Gastroesophageal sphincter (tissue), 4 donors: ENCODE data around the gene CFAP47. TPM values are rescaled to one million over a fixed set of nuclear protein-coding genes. Genes with fewer than 3 reads are reported as not detected.

Experiments
- ATAC-seq: fragments of 150-250 bp; one replicate; pipeline ENCODE4 v1.9.1; 2016; ENCODE audit warnings: mild to moderate bottlenecking, moderate library complexity
- H3K27ac ChIP-seq, 4 donors: fragments of 200-600 bp; sonication (generic) in 3 of 4; 1 replicate in 3 of 4; 2 replicates in 1 of 4; pipeline ENCODE4 v1.5.1; 2016 to 2019
- H3K27me3 ChIP-seq: fragments of 200-600 bp; sonication (generic); one replicate; pipeline ENCODE4 v1.5.1; 2019
- H3K36me3 ChIP-seq, 2 donors: fragments of 200-600 bp; sonication (generic); one replicate each; pipeline ENCODE4 v1.5.1; 2019; ENCODE audit warnings: control low read depth in 1 of 2
- H3K4me1 ChIP-seq, 3 donors: fragments of 200-600 bp; sonication (generic); 1 replicate in 2 of 3; 2 replicates in 1 of 3; pipeline ENCODE4 v1.5.1; 2016 to 2019; ENCODE audit warnings: control low read depth in 2 of 3
- H3K4me3 ChIP-seq, 2 donors: fragments of 200-600 bp; sonication (generic); one replicate each; pipeline ENCODE4 v1.5.1; 2019; ENCODE audit warnings: mild to moderate bottlenecking in 1 of 2, moderate library complexity in 1 of 2
- H3K9me3 ChIP-seq, 3 donors: fragments of 200-600 bp; sonication (generic); one replicate each; pipeline ENCODE4 v1.5.1; 2017 to 2019; ENCODE audit warnings: control low read depth in 2 of 3
- EP300 ChIP-seq: sonication (generic); formaldehyde crosslinking; IDR thresholded peaks from one replicate; pipeline ENCODE4 v1.6.1; 2017; ENCODE audit warnings: antibody characterized with exemption, mild to moderate bottlenecking
- POLR2A ChIP-seq, 2 donors: fragments of 450-650 bp; IDR thresholded peaks; one replicate each; pipeline ENCODE4 v1.6.1; 2017; ENCODE audit warnings: antibody characterized with exemption in 2 of 2, mild to moderate bottlenecking in 2 of 2, moderate library complexity in 1 of 2
- POLR2AphosphoS5 ChIP-seq: sonication (generic); formaldehyde crosslinking; IDR thresholded peaks from one replicate; pipeline ENCODE4 v1.6.1; 2017; ENCODE audit warnings: antibody characterized with exemption
- WGBS, 2 donors: methylation state at CpG; one replicate each; pipeline ENCODE4 v1.1.5; 2018; ENCODE audit warnings: low coverage in 1 of 2; 5-methylcytosine and 5-hydroxymethylcytosine counted together
- total RNA-seq, 4 donors: library from RNA; depleted of rRNA; stranded (reverse); fragments of >200 nt; gene quantifications; one replicate each; pipeline ENCODE4 v1.1.0, GENCODE V29; 2016
- TF ChIP-seq, protein P1 (sequence below), 4 experiments: fragments of 200-600 bp in 2 of 4; fragments of 450-650 bp in 2 of 4; sonication (generic) in 1 of 4; IDR thresholded peaks; one replicate each; pipeline ENCODE4 v1.5.1; 2017 to 2019; ENCODE audit warnings: antibody characterized with exemption in 4 of 4, mild to moderate bottlenecking in 2 of 4, moderate library complexity in 2 of 4

The CFAP47 gene
- total RNA-seq, 4 donors from 2014 or later: 0.04 TPM; not detected in 3

DNA sequence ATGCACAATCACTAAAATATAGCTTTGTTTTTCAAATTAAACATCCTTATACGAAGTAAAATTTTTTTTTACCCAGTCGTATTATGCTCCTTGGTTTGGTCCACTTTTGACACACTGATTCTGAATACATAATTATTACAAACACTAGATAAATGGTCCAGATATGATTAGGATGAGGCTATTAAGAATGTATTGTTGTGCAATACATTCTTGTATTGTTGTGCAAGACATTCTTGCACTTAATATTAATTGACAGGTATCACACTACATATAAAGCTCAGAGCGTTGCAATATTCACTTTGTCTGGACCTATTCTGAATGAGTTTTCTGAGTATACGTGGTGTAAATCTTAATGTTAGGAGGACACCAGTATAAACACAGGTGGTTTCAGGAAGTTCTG lies 464.0 kb downstream of the CFAP47 start:
- TF ChIP-seq POLR2A (IDR thresholded peaks at IDR 0.05) (no peak), POLR2AphosphoS5 (no peak), EP300 (no peak)
- TF ChIP-seq, protein P1, sequence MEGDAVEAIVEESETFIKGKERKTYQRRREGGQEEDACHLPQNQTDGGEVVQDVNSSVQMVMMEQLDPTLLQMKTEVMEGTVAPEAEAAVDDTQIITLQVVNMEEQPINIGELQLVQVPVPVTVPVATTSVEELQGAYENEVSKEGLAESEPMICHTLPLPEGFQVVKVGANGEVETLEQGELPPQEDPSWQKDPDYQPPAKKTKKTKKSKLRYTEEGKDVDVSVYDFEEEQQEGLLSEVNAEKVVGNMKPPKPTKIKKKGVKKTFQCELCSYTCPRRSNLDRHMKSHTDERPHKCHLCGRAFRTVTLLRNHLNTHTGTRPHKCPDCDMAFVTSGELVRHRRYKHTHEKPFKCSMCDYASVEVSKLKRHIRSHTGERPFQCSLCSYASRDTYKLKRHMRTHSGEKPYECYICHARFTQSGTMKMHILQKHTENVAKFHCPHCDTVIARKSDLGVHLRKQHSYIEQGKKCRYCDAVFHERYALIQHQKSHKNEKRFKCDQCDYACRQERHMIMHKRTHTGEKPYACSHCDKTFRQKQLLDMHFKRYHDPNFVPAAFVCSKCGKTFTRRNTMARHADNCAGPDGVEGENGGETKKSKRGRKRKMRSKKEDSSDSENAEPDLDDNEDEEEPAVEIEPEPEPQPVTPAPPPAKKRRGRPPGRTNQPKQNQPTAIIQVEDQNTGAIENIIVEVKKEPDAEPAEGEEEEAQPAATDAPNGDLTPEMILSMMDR (IDR thresholded peaks at IDR 0.05): no peak
- Histone ChIP-seq H3K36me3 (no peaks in the 10 kb centered on the region), H3K9me3 (no peaks in the 10 kb centered on the region), H3K27ac (no peak overlapping the region), H3K4me3 (no peak overlapping the region), H3K27me3 (no peaks in the 10 kb centered on the region), H3K4me1 (no peaks in the 10 kb centered on the region)
- WGBS, 2 donors: 74 to 79% methylated on average over 4 of the region's 4 CpGs
- no peak for ATAC-seq

DNA sequence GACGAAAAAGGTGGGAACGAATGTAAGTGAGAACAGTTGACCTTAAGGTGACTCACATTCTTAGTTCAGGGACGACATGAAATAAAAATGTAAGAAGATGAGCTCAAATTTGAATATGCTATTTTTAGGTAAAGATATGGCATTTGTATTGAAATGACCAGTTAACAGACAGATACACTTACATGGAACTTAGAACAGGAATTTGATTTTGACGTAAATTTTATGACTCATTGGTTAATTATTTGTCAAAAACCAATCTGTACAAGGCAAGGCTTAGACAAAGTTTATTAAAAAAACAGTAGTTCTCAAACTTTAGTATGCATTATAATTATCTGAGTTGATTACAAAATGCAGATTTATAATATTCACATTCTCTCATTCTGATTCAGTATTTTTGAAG lies 469.4 kb downstream of the CFAP47 start:
- ATAC-seq: no peak
- Histone ChIP-seq H3K27ac (no peak overlapping the region), H3K27me3 (no peaks in the 10 kb centered on the region), H3K9me3 (no peaks in the 10 kb centered on the region), H3K4me3 (no peak overlapping the region), H3K4me1 (no peaks in the 10 kb centered on the region), H3K36me3 (no peaks in the 10 kb centered on the region)
- TF ChIP-seq POLR2A (IDR thresholded peaks at IDR 0.05): no peak
- TF ChIP-seq, protein P1 (IDR thresholded peaks at IDR 0.05): no peak
- TF ChIP-seq EP300: no peak
- TF ChIP-seq POLR2AphosphoS5: no peak
- 71 to 74% methylated on average over 4 of the region's 4 CpGs for WGBS, 2 donors

DNA sequence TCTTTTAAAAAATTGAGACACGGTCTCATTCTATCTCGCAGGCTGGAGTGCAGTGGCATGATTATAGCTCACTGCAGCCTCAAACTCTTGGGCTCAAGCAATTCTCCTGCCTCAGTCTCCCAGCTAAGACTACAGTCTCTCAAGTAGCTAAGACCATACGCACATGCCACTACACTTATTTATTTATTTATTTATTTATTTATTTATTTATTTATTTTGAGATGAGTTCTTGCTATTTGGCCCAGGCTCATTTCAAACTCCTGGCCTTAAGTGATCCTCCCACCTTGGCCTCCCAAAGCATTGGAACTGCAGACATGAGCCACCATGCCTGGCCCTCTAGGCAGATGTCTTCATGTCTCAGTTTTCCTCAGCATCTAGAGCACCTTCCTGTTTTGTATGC lies 482.2 kb downstream of the CFAP47 start:
- Histone ChIP-seq H3K27me3 (no peaks in the 10 kb centered on the region), H3K9me3 (no peaks in the 10 kb centered on the region), H3K36me3 (no peaks in the 10 kb centered on the region), H3K4me1 (no peaks in the 10 kb centered on the region), H3K4me3 (no peak overlapping the region), H3K27ac (no peak overlapping the region)
- ATAC-seq: no peak
- WGBS, 2 donors: 94 to 100% methylated on average over 3 of the region's 3 CpGs
- TF ChIP-seq POLR2A (IDR thresholded peaks at IDR 0.05): no peak
- TF ChIP-seq, protein P1 (IDR thresholded peaks at IDR 0.05): no peak
- no peak for TF ChIP-seq EP300
- no peak for TF ChIP-seq POLR2AphosphoS5

DNA sequence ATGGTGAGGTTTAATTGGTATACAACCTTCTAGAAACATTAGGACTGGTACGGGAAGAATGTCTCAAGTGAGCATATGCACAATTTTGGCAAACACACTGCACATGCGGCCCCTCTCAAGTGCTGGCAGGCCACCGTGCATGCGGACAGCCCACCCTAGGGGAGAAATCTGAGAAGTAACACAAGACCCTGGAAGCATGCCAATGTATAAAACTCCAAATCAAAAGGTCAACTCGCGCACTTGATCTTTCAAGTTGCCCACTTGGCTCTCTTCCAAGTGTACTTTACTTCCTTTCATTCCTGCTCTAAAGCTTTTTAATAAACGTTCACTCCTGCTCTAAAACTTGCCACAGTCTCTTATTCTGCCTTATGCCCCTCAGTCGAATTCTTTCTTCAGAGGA lies 488.3 kb downstream of the CFAP47 start:
- 29 to 56% methylated on average over 4 to 8 of the region's 8 CpGs for whole genome bisulfite sequencing, 2 donors
- Histone ChIP-seq H3K9me3 (no peaks in the 10 kb centered on the region), H3K27me3 (no peaks in the 10 kb centered on the region), H3K4me3 (no peak overlapping the region), H3K36me3 (no peaks in the 10 kb centered on the region), H3K27ac (no peak overlapping the region), H3K4me1 (no peaks in the 10 kb centered on the region)
- TF ChIP-seq POLR2A (IDR thresholded peaks at IDR 0.05): no peak
- TF ChIP-seq, protein P1 (IDR thresholded peaks at IDR 0.05): no peak
- TF ChIP-seq POLR2AphosphoS5: no peak
- no peak for TF ChIP-seq EP300
- no peak for ATAC-seq

DNA sequence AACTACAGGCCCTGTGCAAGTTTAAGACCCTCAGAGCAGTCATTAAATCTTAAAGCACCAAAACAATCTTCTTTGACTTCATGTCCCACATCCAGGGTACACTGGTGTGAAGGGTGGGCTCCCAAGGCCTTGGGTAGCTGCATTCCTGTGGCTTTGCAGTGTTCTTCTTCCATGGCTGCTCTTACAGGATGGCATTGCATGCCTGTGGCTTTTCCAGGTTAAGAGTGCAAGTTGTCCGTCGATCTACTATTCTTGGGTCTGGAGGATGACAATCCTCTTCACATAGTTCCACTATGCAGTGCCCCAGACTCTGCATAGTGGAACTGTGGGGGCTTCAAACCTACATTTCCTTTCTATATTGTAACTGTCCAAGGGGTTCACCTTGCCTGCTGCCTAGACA lies 494.5 kb downstream of the CFAP47 start:
- no peak overlapping the region for H3K4me3 ChIP-seq

More for the DNA sequence above, 494.5 kb downstream of the CFAP47 start:
- H3K9me3 ChIP-seq: no peaks in the 10 kb centered on the region
- H3K27me3 ChIP-seq: no peaks in the 10 kb centered on the region
- 100% methylated on average over 1 of the region's 2 CpGs; no CpG with 5 or more reads in 1 of the 2 donors for WGBS, 2 donors
- TF ChIP-seq, protein P1 (IDR thresholded peaks at IDR 0.05): no peak
- TF ChIP-seq POLR2A (IDR thresholded peaks at IDR 0.05): no peak
- TF ChIP-seq POLR2AphosphoS5: no peak
- TF ChIP-seq EP300: no peak
- H3K36me3 ChIP-seq: no peaks in the 10 kb centered on the region
- H3K4me1 ChIP-seq: no peaks in the 10 kb centered on the region
- no peak overlapping the region for H3K27ac ChIP-seq
- ATAC-seq: no peak
